SKM-1 (cell line): ENCODE measurements around the gene C2orf68.
A peak's percentile ranks its signal among the peaks of the same experiment; 100 is the strongest.
"Not testable (repeated sequence)": the region's sequence is repeated elsewhere in the genome, so short reads cannot be mapped to it uniquely, and the experiment has no call there.

Source experiments
- DNase-seq: peaks from one replicate; lab custom pipeline; 2025; ENCODE audit not compliant: unreplicated experiment; lab: John Stamatoyannopoulos, UW

C2orf68 gene

GRCh38 chr2:85631316-85631715 is 19.4 kb upstream of the C2orf68 start:
- DNase-seq = no peak

- DNase-seq = no peak
Measured at GRCh38 chr2:85628658-85629057, 16.8 kb upstream of the C2orf68 start.

GRCh38 chr2:85623991-85624390 is 12.1 kb upstream of the C2orf68 start:
- no peak for DNase-seq

GRCh38 chr2:85621338-85621737 is 9.5 kb upstream of the C2orf68 start:
- no peak for DNase-seq

- no peak for DNase-seq
Measured at GRCh38 chr2:85619617-85620016, 7.8 kb upstream of the C2orf68 start.

GRCh38 chr2:85617723-85618122 is 5.9 kb upstream of the C2orf68 start:
- DNase-seq = not testable (repeated sequence)

- DNase-seq = no peak
Measured at GRCh38 chr2:85615413-85615728, 3.5 kb upstream of the C2orf68 start.

GRCh38 chr2:85614757-85615156 is 2.9 kb upstream of the C2orf68 start:
- DNase-seq = not testable (repeated sequence)

GRCh38 chr2:85613717-85614515 is 2.0 kb upstream of the C2orf68 start:
- no peak for DNase-seq

GRCh38 chr2:85611217-85611704 is 605 bp downstream of the C2orf68 start:
- DNase-seq = no peak

GRCh38 chr2:85607268-85608215 is 4.3 kb downstream of the C2orf68 start:
- no peak for DNase-seq

- no peak for DNase-seq
Measured at GRCh38 chr2:85606116-85606455, 5.8 kb downstream of the C2orf68 start.

- DNase-seq = no peak
Measured at GRCh38 chr2:85605406-85606115, 6.3 kb downstream of the C2orf68 start.

- no peak for DNase-seq
Measured at GRCh38 chr2:85604568-85605339, 7.1 kb downstream of the C2orf68 start.

GRCh38 chr2:85604133-85604444 is 7.8 kb downstream of the C2orf68 start:
- DNase-seq = not testable (repeated sequence)

GRCh38 chr2:85602476-85603234 is 9.2 kb downstream of the C2orf68 start, which contains the start of gene TMEM150A:
Gene TMEM150A, minus strand, starts transcription at chr2:85602698. Its CDS starts 750 bp downstream, at chr2:85601948.
- peak; percentile 91 for DNase-seq

- DNase-seq = no peak
Measured at GRCh38 chr2:85601771-85602475, 9.9 kb downstream of the C2orf68 start.

- no peak for DNase-seq
Measured at GRCh38 chr2:85600951-85601770, 10.7 kb downstream of the C2orf68 start.

GRCh38 chr2:85600235-85600575 is 11.7 kb downstream of the C2orf68 start:
- no peak for DNase-seq
